ENCODE data around the gene CYP1B1. TPM values are rescaled to one million over a fixed set of nuclear protein-coding genes. Genes with fewer than 3 reads are reported as not detected.
A peak's percentile ranks its signal among the peaks of the same experiment; 100 is the strongest.

CYP1B1 gene
- total RNA-seq, 4 donors from 2014 or later, result 10.4 to 42.2 (median 18.4) TPM

GRCh38 chr2:38039121-38039910 lies 36.6 kb downstream of the CYP1B1 start:
- Histone ChIP-seq H3K4me1 (peaks cover 6 to 11% of the 10 kb centered on the region in 2 donors), H3K36me3 (no peaks in the 10 kb centered on the region), H3K27ac (peak overlapping the region in 1 of 3 donors; percentile 55), H3K9me3 (no peaks in the 10 kb centered on the region), H3K4me3 (replicated peaks in 1 of 3) (no peak overlapping the region), H3K27me3 (no peaks in the 10 kb centered on the region)
- intact Hi-C loops (cut with DNase I), result no loop called here
- 84 to 92% methylated on average over 9 of the region's 9 CpGs for WGBS, 2 donors
- no peak for TF ChIP-seq CTCF (IDR thresholded peaks at IDR 0.05)
- no peak for TF ChIP-seq POLR2A (IDR thresholded peaks at IDR 0.05)
- no peak for DNase-seq

GRCh38 chr2:38038682-38039081 lies 37.3 kb downstream of the CYP1B1 start:
- Histone ChIP-seq H3K9me3 (no peaks in the 10 kb centered on the region), H3K36me3 (no peaks in the 10 kb centered on the region), H3K4me1 (peaks cover 6 to 11% of the 10 kb centered on the region in 2 donors), H3K27me3 (no peaks in the 10 kb centered on the region), H3K4me3 (replicated peaks in 1 of 3) (no peak overlapping the region), H3K27ac (peak overlapping the region in 1 of 3 donors; percentile 55)
- TF ChIP-seq CTCF (IDR thresholded peaks at IDR 0.05) (no peak), POLR2A (IDR thresholded peaks at IDR 0.05) (no peak)
- WGBS, 2 donors, result 67 to 71% methylated on average over 1 to 5 of the region's 5 CpGs
- DNase-seq, result no peak
- intact Hi-C loops (cut with DNase I), result no loop called here

GRCh38 chr2:38037757-38038621 lies 38.0 kb downstream of the CYP1B1 start:
- Histone ChIP-seq H3K27me3 (no peaks in the 10 kb centered on the region), H3K27ac (peak overlapping the region in 2 of 3 donors; percentile 27 to 55), H3K36me3 (no peaks in the 10 kb centered on the region), H3K9me3 (no peaks in the 10 kb centered on the region), H3K4me3 (replicated peaks in 1 of 3) (peak overlapping the region in 1 of 3 donors; percentile 16), H3K4me1 (peaks cover 6 to 11% of the 10 kb centered on the region in 2 donors)
- peak; percentile 42 to 43 for DNase-seq
- peak in 3 of 6 experiments; percentile 12 to 39 (median 17) for TF ChIP-seq CTCF (IDR thresholded peaks at IDR 0.05)
- no peak for TF ChIP-seq POLR2A (IDR thresholded peaks at IDR 0.05)
- 10 to 17% methylated on average over 35 to 38 of the region's 38 CpGs for WGBS, 2 donors
- intact Hi-C loops (cut with DNase I), result no loop called here

- Histone ChIP-seq H3K9me3 (no peaks in the 10 kb centered on the region), H3K36me3 (no peaks in the 10 kb centered on the region), H3K4me1 (peaks cover 6 to 11% of the 10 kb centered on the region in 2 donors), H3K27me3 (no peaks in the 10 kb centered on the region), H3K4me3 (replicated peaks in 1 of 3) (no peak overlapping the region), H3K27ac (peak overlapping the region in 2 of 3 donors; percentile 27 to 55)
- DNase-seq, result no peak
- TF ChIP-seq POLR2A (IDR thresholded peaks at IDR 0.05), result no peak
- TF ChIP-seq CTCF (IDR thresholded peaks at IDR 0.05), result no peak
- 82 to 85% methylated on average over 4 of the region's 4 CpGs for WGBS, 2 donors
- intact Hi-C loops (cut with DNase I), result no loop called here
These were observed 38.6 kb downstream of the CYP1B1 start for GRCh38 chr2:38037325-38037724.

Measured in thyroid gland (tissue), 4 donors.